ENCODE data around the gene ADTRP.

- TF ChIP-seq, protein P1, sequence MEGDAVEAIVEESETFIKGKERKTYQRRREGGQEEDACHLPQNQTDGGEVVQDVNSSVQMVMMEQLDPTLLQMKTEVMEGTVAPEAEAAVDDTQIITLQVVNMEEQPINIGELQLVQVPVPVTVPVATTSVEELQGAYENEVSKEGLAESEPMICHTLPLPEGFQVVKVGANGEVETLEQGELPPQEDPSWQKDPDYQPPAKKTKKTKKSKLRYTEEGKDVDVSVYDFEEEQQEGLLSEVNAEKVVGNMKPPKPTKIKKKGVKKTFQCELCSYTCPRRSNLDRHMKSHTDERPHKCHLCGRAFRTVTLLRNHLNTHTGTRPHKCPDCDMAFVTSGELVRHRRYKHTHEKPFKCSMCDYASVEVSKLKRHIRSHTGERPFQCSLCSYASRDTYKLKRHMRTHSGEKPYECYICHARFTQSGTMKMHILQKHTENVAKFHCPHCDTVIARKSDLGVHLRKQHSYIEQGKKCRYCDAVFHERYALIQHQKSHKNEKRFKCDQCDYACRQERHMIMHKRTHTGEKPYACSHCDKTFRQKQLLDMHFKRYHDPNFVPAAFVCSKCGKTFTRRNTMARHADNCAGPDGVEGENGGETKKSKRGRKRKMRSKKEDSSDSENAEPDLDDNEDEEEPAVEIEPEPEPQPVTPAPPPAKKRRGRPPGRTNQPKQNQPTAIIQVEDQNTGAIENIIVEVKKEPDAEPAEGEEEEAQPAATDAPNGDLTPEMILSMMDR (IDR thresholded peaks at IDR 0.05 in 8 of 11, conservative IDR thresholded peaks at IDR 0.05 in 3 of 11): no peak
- TF ChIP-seq POLR2A (IDR thresholded peaks at IDR 0.05) (no peak), POLR2AphosphoS5 (IDR thresholded peaks at IDR 0.05) (no peak)
Observed at GRCh38 chr6:11734861-11735613, 43.6 kb downstream of the ADTRP start.
